ENCODE data around the gene EHMT1. TPM values are rescaled to one million over a fixed set of nuclear protein-coding genes. Genes with fewer than 3 reads are reported as not detected.

Gene EHMT1
- total and polyA plus RNA-seq, 4 donors = 14.7 to 85.8 (median 51.0) TPM

- H3K27ac ChIP-seq (ENCODE audit: low read depth in 1 of 2, low read length in 2 of 2) = no peak overlapping the region
- no peak overlapping the region for H3K4me3 ChIP-seq (ENCODE audit: low read length in 2 of 2)
- H3K4me1 ChIP-seq (ENCODE audit: control insufficient read depth in 1 of 2, insufficient read depth in 2 of 2, low read length in 2 of 2) = no peaks in the 10 kb centered on the region
- H3K36me3 ChIP-seq (ENCODE audit: control insufficient read depth in 1 of 2, insufficient read depth in 2 of 2, low read length in 1 of 2) = peaks cover 0 to 7% of the 10 kb centered on the region in 2 donors
- 89 to 90% methylated on average over 31 of the region's 31 CpGs for WGBS, 2 donors
- no peaks in the 10 kb centered on the region for H3K9me3 ChIP-seq (ENCODE audit: control insufficient read depth, low read length)
- ATAC-seq (ENCODE audit: low FRiP score) (no peak), DNase-seq (peak in 1 of 2 donors; percentile 44)
- no peaks in the 10 kb centered on the region for H3K27me3 ChIP-seq (ENCODE audit: control insufficient read depth in 1 of 2, insufficient read depth in 2 of 2, low read length in 1 of 2)
- intact Hi-C loops (cut with DNase I) = no loop called here
Measured at GRCh38 chr9:137800196-137801022, 181.6 kb downstream of the EHMT1 start.

GRCh38 chr9:137801023-137801319 is 182.2 kb downstream of the EHMT1 start:
- DNase-seq = no peak
- H3K4me3 ChIP-seq (ENCODE audit: low read length in 2 of 2) = no peak overlapping the region

GRCh38 chr9:137802021-137802420 is 183.2 kb downstream of the EHMT1 start:
- no peaks in the 10 kb centered on the region for H3K4me1 ChIP-seq (ENCODE audit: control insufficient read depth in 1 of 2, insufficient read depth in 2 of 2, low read length in 2 of 2)
- ATAC-seq (ENCODE audit: low FRiP score) (no peak), DNase-seq (no peak)
- no peaks in the 10 kb centered on the region for H3K9me3 ChIP-seq (ENCODE audit: control insufficient read depth, low read length)
- no peak overlapping the region for H3K4me3 ChIP-seq (ENCODE audit: low read length in 2 of 2)
- H3K27me3 ChIP-seq (ENCODE audit: control insufficient read depth in 1 of 2, insufficient read depth in 2 of 2, low read length in 1 of 2) = no peaks in the 10 kb centered on the region
- no peak overlapping the region for H3K27ac ChIP-seq (ENCODE audit: low read depth in 1 of 2, low read length in 2 of 2)
- intact Hi-C loops (cut with DNase I) = no loop called here
- peaks cover 0 to 7% of the 10 kb centered on the region in 2 donors for H3K36me3 ChIP-seq (ENCODE audit: control insufficient read depth in 1 of 2, insufficient read depth in 2 of 2, low read length in 1 of 2)
- 91 to 97% methylated on average over 4 of the region's 4 CpGs for WGBS, 2 donors

More at GRCh38 chr9:137801023-137801319, 182.2 kb downstream of the EHMT1 start:
- WGBS, 2 donors = 90 to 96% methylated on average over 7 of the region's 7 CpGs
- no peaks in the 10 kb centered on the region for H3K9me3 ChIP-seq (ENCODE audit: control insufficient read depth, low read length)
- H3K36me3 ChIP-seq (ENCODE audit: control insufficient read depth in 1 of 2, insufficient read depth in 2 of 2, low read length in 1 of 2) = peaks cover 0 to 7% of the 10 kb centered on the region in 2 donors
- H3K27me3 ChIP-seq (ENCODE audit: control insufficient read depth in 1 of 2, insufficient read depth in 2 of 2, low read length in 1 of 2) = no peaks in the 10 kb centered on the region
- intact Hi-C loops (cut with DNase I) = no loop called here
- H3K27ac ChIP-seq (ENCODE audit: low read depth in 1 of 2, low read length in 2 of 2) = no peak overlapping the region
- no peaks in the 10 kb centered on the region for H3K4me1 ChIP-seq (ENCODE audit: control insufficient read depth in 1 of 2, insufficient read depth in 2 of 2, low read length in 2 of 2)
- ATAC-seq (ENCODE audit: low FRiP score) = no peak

GRCh38 chr9:137802521-137803243 is 183.9 kb downstream of the EHMT1 start:
- Histone ChIP-seq H3K4me1 (ENCODE audit: control insufficient read depth in 1 of 2, insufficient read depth in 2 of 2, low read length in 2 of 2) (no peaks in the 10 kb centered on the region), H3K4me3 (ENCODE audit: low read length in 2 of 2) (no peak overlapping the region), H3K27ac (ENCODE audit: low read depth in 1 of 2, low read length in 2 of 2) (no peak overlapping the region), H3K27me3 (ENCODE audit: control insufficient read depth in 1 of 2, insufficient read depth in 2 of 2, low read length in 1 of 2) (no peaks in the 10 kb centered on the region), H3K9me3 (ENCODE audit: control insufficient read depth, low read length) (no peaks in the 10 kb centered on the region), H3K36me3 (ENCODE audit: control insufficient read depth in 1 of 2, insufficient read depth in 2 of 2, low read length in 1 of 2) (peaks cover 0 to 7% of the 10 kb centered on the region in 2 donors)
- ATAC-seq (ENCODE audit: low FRiP score) (no peak), DNase-seq (no peak)
- 94 to 95% methylated on average over 19 of the region's 19 CpGs for WGBS, 2 donors
- intact Hi-C loops (cut with DNase I) = no loop called here

- WGBS, 2 donors = 92 to 93% methylated on average over 14 of the region's 14 CpGs
- intact Hi-C loops (cut with DNase I) = no loop called here
- Histone ChIP-seq H3K27ac (ENCODE audit: low read depth in 1 of 2, low read length in 2 of 2) (no peak overlapping the region), H3K36me3 (ENCODE audit: control insufficient read depth in 1 of 2, insufficient read depth in 2 of 2, low read length in 1 of 2) (peaks cover 0 to 7% of the 10 kb centered on the region in 2 donors), H3K4me1 (ENCODE audit: control insufficient read depth in 1 of 2, insufficient read depth in 2 of 2, low read length in 2 of 2) (no peaks in the 10 kb centered on the region), H3K4me3 (ENCODE audit: low read length in 2 of 2) (no peak overlapping the region), H3K27me3 (ENCODE audit: control insufficient read depth in 1 of 2, insufficient read depth in 2 of 2, low read length in 1 of 2) (no peaks in the 10 kb centered on the region), H3K9me3 (ENCODE audit: control insufficient read depth, low read length) (no peaks in the 10 kb centered on the region)
- DNase-seq (no peak), ATAC-seq (ENCODE audit: low FRiP score) (no peak)
Measured at GRCh38 chr9:137804908-137805630, 186.3 kb downstream of the EHMT1 start.

GRCh38 chr9:137807721-137808703 is 189.2 kb downstream of the EHMT1 start:
- Histone ChIP-seq H3K27me3 (ENCODE audit: control insufficient read depth in 1 of 2, insufficient read depth in 2 of 2, low read length in 1 of 2) (no peaks in the 10 kb centered on the region), H3K36me3 (ENCODE audit: control insufficient read depth in 1 of 2, insufficient read depth in 2 of 2, low read length in 1 of 2) (peaks cover 0 to 3% of the 10 kb centered on the region in 2 donors), H3K9me3 (ENCODE audit: control insufficient read depth, low read length) (no peaks in the 10 kb centered on the region), H3K4me3 (ENCODE audit: low read length in 2 of 2) (no peak overlapping the region), H3K27ac (ENCODE audit: low read depth in 1 of 2, low read length in 2 of 2) (no peak overlapping the region), H3K4me1 (ENCODE audit: control insufficient read depth in 1 of 2, insufficient read depth in 2 of 2, low read length in 2 of 2) (no peaks in the 10 kb centered on the region)
- intact Hi-C loops (cut with DNase I) = no loop called here
- DNase-seq (no peak), ATAC-seq (ENCODE audit: low FRiP score) (no peak)
- WGBS, 2 donors = 94% methylated on average over 22 of the region's 22 CpGs

GRCh38 chr9:137809040-137809576 is 190.3 kb downstream of the EHMT1 start:
- no peaks in the 10 kb centered on the region for H3K27me3 ChIP-seq (ENCODE audit: control insufficient read depth in 1 of 2, insufficient read depth in 2 of 2, low read length in 1 of 2)
- DNase-seq (no peak), ATAC-seq (ENCODE audit: low FRiP score) (no peak)
- intact Hi-C loops (cut with DNase I) = no loop called here
- 85 to 87% methylated on average over 23 of the region's 23 CpGs for WGBS, 2 donors
- H3K4me3 ChIP-seq (ENCODE audit: low read length in 2 of 2) = no peak overlapping the region
- no peaks in the 10 kb centered on the region for H3K9me3 ChIP-seq (ENCODE audit: control insufficient read depth, low read length)
- H3K27ac ChIP-seq (ENCODE audit: low read depth in 1 of 2, low read length in 2 of 2) = no peak overlapping the region
- no peaks in the 10 kb centered on the region for H3K4me1 ChIP-seq (ENCODE audit: control insufficient read depth in 1 of 2, insufficient read depth in 2 of 2, low read length in 2 of 2)
- H3K36me3 ChIP-seq (ENCODE audit: control insufficient read depth in 1 of 2, insufficient read depth in 2 of 2, low read length in 1 of 2) = peaks cover 0 to 6% of the 10 kb centered on the region in 2 donors
